Cerebellar nuclear complex (tissue), 1 donor: ENCODE results near the gene PCNP.
"Not testable (repeated sequence)": the region's sequence is repeated elsewhere in the genome, so short reads cannot be mapped to it uniquely, and the experiment has no call there.

Experiments
- DNase-seq, 2 experiments: peaks; one replicate each; lab custom pipeline; 2025; lab: John Stamatoyannopoulos, UW

PCNP gene

DNA sequence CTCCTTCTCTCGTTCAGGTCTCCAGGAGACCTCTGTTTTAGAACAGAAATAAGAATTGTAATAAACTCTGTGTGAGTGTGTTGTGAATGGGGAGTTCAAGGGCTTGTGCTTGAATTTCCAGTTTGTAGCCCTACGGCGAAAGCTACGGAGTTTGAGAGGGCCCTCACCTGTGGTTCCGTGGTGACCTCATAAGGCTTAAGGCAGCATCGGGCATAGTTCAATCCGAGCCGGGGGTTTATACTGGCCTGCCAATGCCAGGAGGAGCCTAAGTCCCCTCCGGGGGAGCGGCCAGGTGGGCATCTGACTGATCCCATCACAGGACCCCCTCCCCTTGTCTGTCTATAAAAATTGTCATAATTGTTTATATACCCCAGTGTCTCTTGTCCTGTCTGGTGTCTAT is 59.2 kb downstream of the PCNP start:
- no peak for DNase-seq

DNA sequence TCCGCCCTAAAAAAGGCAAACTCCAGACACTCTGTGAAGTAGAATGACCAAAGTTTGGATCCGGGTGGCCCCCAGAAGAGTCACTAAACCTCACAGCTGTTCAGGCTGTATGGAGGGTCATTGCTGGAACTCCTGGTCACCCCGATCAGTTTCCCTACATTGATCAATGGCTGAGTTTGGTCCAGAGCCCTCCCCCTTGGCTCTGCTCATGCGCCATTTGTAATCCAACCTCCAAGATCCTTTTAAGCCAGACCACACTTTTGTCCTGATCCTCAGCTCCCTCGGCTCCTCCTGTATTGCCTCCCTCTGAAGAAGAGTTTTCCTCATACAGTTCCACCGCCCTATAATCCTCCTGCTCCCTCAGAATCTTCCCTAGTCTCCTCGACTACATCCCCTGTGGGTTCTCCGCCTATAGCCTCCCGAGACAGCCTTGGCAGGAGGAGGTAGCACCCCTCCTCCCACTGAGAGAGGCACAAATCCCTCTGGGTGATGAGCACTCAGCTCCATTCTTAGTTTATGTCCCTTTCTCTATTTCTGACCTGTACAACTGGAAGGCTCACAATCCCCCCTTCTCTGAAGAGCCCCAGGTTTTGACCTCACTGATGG is 60.7 kb downstream of the PCNP start:
- DNase-seq, result no peak

DNA sequence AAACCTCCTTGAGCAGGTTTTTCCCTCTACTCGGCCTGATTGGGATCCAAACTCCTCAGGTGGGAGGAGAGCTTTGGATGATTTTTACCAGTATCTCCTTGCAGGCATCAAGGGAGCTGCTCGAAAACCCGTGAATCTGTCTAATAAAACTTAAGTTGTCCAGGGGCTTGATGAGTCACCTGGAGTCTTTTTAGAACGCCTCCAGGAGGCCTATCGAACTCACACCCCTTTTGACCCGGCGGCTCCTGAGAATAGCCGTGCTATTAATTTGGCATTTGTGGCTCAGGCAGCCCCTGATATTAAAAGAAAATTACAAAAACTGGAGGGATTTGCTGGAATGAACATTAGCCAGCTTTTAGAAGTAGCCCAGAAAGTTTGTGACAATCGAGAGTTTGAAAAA is 61.4 kb downstream of the PCNP start:
- no peak for DNase-seq

DNA sequence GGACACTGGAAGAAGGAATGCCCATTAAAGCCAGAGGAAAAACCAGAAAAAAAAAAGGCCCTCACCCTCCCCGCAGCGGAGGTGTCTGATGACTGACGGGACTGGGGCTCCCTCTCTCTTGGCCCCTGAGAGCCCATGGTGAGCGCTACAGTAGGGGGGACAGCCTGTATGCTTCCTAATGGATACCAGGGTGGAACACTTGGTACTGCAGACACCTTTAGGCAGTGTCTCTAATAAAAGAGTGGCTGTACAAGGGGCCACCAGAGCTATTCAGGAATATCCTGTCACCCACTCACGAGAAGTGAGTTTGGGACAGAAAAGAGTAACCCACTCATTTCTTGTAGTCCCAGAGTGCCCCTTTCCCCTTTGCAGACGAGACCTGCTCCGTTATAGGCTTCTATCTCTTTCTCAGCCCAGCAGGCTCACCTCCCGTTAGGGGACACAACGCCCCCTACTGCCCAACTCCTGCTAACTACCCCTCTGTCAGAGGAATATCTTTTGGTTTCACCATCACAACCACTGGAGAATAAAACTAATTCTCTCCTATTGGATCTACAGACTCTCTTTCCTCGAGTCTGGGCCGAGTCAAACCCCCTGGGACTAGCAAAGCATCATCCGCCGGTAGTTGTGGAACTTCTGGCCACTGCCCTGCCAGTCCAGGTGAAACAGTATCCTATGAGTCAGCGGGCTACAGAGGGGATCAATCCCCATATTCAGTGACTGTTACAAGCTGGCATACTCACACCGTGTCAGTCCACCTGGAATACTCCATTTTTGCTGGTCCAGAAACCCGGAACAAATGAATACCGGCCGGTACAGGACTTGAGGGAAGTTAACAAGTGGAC is 62.2 kb downstream of the PCNP start:
- no peak for DNase-seq

DNA sequence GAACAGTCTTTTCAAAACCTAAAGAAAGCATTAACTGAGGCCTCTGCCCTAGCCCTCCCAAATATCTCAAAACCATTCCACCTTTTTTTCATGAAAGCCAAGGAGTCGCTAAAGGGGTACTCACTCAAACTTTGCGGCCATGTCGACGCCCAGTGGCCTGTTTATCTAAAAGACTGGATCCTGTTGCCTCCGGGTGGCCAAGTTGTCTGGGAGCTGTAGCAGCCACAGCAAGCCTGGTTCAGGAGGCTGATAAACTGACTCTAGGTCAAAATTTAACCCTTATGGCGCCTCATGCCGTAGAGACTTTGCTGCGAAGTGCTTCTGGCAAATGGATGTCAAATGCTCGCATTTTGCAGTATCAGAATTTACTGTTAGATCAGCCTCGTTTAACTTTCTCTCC is 63.5 kb downstream of the PCNP start:
- no peak for DNase-seq

DNA sequence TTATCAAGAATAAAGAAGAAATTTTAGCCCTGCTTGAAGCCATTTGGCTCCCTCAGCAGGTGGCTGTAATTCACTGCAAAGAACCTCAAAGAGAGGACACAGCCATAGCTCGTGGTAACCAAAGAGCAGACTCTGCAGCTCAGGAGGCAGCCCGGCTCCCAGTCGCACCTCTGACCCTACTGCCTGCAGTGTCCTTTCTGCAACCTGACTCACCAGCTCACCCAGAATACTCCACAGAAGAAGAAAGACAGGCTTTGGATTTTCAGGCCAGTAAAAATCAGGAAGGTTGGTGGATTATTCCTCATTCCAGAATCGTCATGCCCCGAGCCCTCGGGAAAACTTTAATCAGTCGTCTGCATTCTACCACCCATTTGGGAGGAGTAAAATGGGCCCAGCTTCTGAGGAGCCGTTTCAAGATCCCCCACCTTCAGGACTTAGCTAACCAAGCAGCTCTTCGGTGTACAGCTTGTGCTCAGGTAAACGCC is 64.3 kb downstream of the PCNP start:
- no peak for DNase-seq

DNA sequence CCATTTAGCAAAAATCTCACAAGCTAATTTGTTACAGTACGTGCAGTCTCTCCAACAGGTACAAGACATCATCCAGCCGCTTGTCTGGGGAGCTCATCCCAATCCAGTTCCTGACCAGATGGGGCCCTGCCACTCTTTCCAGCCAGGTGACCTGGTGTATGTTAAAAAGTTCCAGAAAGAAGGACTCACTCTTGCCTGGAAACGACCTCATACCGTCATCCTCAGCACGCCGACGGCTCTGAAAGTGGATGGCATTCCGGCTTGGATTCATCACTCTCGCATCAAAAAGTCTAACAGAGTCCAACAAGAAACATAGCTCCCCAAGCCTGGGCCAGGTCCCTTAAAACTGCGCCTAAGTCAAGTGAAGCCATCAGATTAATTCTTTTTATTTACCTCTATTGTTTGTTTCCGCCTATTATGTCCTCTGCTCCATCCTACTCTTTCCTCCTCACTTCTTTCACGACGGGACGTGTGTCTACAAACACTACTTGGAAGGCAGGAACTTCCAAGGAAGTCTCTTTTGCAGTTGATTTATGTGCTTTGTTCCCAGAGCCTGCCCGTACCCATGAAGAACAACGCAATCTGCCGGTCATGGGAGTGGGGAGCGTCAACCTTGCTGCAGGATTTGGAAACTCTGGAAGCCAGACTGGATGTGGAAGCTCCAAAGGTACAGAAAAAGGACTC is 65.4 kb downstream of the PCNP start:
- no peak for DNase-seq

DNA sequence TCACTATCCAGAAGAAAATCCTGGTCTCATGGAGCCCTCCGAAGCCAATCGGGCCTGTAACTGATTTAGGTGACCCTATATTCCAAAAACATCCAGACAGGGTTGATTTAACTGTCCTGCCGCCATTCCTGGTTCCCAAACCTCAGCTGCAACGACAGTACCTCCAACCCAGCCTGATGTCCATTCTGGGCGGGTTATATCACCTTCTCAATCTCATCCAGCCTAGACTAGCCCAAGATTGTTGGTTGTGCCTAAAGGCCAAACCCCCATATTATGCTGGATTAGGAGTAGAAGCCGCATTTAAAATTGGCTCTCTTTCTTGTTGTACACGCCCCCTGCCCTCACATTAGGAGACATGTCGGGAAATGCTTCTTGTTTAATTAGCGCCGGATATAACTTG is 66.3 kb downstream of the PCNP start:
- DNase-seq, result no peak

DNA sequence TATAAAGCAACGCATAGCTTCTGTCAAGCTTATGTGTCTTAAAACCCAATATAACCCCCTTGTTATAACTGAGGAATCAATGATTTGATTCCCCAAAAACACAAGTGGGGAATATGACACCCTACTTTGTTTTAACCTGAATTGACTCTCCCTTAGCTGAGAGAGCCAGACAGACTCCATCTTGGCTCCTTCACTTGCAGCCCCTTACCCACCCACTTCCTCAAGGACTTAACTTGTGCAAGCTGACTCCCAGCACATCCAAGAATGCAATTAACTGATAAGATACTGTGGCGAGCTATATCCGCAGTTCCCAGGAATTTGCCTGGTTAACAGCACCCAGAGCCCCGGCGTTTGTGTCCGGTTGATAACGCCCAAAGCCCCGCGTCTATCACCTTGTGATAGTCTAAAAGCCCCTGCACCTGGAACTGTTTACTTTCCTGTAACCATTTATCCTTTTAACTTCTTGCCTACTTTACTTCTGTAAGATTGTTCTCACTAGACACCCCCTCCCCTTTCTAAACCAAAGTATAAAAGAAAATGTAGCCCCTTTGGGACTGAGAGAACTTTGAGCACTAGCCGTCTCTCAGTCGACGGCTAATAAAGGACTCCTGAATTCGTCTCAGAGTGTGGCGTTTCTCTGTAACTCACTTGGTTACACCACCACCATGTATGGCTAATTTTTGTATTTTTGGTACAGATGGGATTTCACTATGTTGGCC is 67.6 kb downstream of the PCNP start:
- DNase-seq, result not testable (repeated sequence)

DNA sequence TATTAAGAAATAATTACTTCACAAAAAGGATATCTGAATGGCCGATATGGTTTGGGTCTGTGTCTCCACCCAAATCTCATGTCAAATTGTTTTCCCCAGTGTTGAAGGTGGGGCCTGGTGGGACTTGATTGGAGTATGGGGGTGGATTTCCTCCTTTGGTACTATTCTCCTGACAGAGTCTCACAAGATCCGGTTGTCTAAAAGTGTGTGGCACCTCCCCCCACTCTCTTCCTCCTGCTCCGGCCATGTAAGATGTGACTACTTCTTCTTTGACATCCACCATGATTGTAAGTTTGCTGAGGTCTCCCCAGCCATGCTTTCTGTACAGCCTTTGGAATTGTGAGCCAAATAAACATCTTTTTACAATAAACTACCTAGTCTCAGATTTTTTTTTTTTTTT is 68.5 kb downstream of the PCNP start:
- DNase-seq, result no peak

DNA sequence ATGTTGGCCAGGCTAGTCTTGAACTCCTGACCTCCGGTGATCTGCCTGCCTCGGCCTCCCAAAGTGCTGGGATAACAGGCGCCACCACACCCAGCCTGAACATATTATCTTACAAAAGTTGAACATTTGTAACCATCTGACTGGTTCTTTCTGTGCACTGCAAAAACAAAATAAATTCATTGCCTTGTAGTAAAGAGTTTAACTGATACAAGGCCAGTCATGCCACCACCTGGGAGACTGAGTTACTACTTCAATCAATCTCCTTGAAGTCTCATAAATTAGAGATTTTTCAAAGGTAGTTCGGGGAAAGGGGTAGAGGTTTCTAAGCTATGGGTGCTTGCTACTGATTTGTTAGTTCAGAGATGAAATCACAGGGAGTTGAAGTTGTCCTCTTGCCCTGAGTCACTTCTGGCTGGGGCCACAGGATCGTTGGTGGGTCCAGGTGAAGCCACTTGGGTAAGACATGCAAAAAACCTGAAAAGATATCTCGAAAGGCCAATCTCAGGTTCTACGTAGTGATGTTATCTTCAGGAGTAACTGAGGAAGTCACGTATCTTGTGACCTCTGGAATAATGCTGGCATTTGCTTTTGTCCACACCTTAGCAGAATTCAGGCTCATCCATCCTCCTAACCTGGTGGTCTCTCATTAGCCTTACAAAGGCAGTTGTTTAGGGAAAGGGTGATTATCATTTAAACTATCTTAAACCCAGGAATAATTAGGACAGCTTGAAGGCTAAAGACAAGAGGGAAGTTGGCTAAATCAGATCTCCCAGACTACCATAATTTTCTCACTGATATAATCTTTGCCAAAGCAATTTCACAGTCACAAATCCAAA is 69.2 kb downstream of the PCNP start:
- DNase-seq, result no peak
